HL-60 (cell line): ENCODE results near the gene MIF.

Experiments used
- POLR2AphosphoS5 ChIP-seq: IDR thresholded peaks from 2 replicates; pipeline ENCODE4 v1.6.1; 2012; ENCODE audit warnings: low read depth
- TF ChIP-seq, protein P1 (sequence below): IDR thresholded peaks from one replicate; pipeline ENCODE4 v1.5.1; 2011; ENCODE audit warnings: low read length, control low read depth, inconsistent platforms; ENCODE audit not compliant: insufficient read depth

DNA sequence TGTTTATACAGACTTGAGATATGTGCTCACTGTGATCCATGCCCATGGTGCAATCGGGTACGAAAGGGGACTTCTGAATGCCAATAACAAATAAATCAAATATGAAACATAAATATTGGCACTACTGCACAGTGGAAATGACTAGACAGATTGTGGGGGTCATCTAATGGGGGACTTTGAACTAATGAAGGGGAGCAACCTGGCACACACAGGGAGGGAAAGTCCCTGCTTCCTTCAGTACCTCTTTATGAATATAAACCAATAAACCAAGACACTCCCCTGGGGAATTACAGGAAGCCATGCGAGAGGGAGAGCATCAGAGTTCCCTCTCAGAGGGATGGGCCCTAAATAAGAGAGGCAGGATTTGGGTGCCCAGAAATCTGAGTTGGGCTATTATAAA, 21.1 kb downstream of the MIF start:
- TF ChIP-seq, protein P1, sequence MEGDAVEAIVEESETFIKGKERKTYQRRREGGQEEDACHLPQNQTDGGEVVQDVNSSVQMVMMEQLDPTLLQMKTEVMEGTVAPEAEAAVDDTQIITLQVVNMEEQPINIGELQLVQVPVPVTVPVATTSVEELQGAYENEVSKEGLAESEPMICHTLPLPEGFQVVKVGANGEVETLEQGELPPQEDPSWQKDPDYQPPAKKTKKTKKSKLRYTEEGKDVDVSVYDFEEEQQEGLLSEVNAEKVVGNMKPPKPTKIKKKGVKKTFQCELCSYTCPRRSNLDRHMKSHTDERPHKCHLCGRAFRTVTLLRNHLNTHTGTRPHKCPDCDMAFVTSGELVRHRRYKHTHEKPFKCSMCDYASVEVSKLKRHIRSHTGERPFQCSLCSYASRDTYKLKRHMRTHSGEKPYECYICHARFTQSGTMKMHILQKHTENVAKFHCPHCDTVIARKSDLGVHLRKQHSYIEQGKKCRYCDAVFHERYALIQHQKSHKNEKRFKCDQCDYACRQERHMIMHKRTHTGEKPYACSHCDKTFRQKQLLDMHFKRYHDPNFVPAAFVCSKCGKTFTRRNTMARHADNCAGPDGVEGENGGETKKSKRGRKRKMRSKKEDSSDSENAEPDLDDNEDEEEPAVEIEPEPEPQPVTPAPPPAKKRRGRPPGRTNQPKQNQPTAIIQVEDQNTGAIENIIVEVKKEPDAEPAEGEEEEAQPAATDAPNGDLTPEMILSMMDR, result no peak
- TF ChIP-seq POLR2AphosphoS5, result no peak
